HL-60 (cell line): ENCODE results near the gene CRNKL1.
"Not testable (repeated sequence)": the region's sequence is repeated elsewhere in the genome, so short reads cannot be mapped to it uniquely, and the experiment has no call there.

Experiments
- DNase-seq, 2 experiments: peaks; one replicate each; pipeline ENCODE4 v3.0.0-alpha.2; 2010 to 2020; ENCODE audit warnings: low read depth in 1 of 2, low spot score in 1 of 2
- H3K27ac ChIP-seq: fragments of 250-450 bp; sonication (Bioruptor Pico); replicated peaks from 2 replicates; pipeline ENCODE4 v1.5.1; 2020; ENCODE audit warnings: mild to moderate bottlenecking, moderate library complexity
- H3K27me3 ChIP-seq: fragments of 250-450 bp; sonication (Bioruptor Pico); 2 replicates; pipeline ENCODE4 v1.5.1; 2021; ENCODE audit warnings: mild to moderate bottlenecking, moderate library complexity; ENCODE audit not compliant: insufficient read depth, poor library complexity, severe bottlenecking
- H3K4me3 ChIP-seq: replicated peaks from 2 replicates; pipeline ENCODE4 v1.5.1; 2011; ENCODE audit warnings: mild to moderate bottlenecking, control low read depth, low read length; ENCODE audit not compliant: insufficient read depth
- CTCF ChIP-seq: IDR thresholded peaks from one replicate; pipeline ENCODE4 v1.5.1; 2011; ENCODE audit warnings: low read length, control low read depth, inconsistent platforms; ENCODE audit not compliant: insufficient read depth
- GABPA ChIP-seq: IDR thresholded peaks from 2 replicates; pipeline ENCODE4 v1.6.1; 2012; ENCODE audit warnings: low read depth
- POLR2AphosphoS5 ChIP-seq: IDR thresholded peaks from 2 replicates; pipeline ENCODE4 v1.6.1; 2012; ENCODE audit warnings: low read depth
- REST ChIP-seq: IDR thresholded peaks from 2 replicates; pipeline ENCODE4 v1.6.1; 2012; ENCODE audit warnings: low read depth; ENCODE audit not compliant: insufficient replicate concordance
- SPI1 ChIP-seq: IDR thresholded peaks from 2 replicates; pipeline ENCODE4 v1.6.1; 2012; ENCODE audit warnings: low read depth, mild to moderate bottlenecking, borderline replicate concordance

The CRNKL1 gene

GRCh38 chr20:20009784-20010253, 42.4 kb downstream of the CRNKL1 start:
- no peak for DNase-seq
- no peak overlapping the region for H3K27ac ChIP-seq
- H3K27me3 ChIP-seq, result no peaks in the 10 kb centered on the region
- TF ChIP-seq REST (no peak), CTCF (no peak), POLR2AphosphoS5 (no peak), SPI1 (no peak), GABPA (no peak)
- H3K4me3 ChIP-seq, result no peak overlapping the region

GRCh38 chr20:20005342-20005741, 46.9 kb downstream of the CRNKL1 start:
- no peak for TF ChIP-seq SPI1
- TF ChIP-seq REST, result no peak
- TF ChIP-seq GABPA, result no peak
- TF ChIP-seq CTCF, result no peak
- TF ChIP-seq POLR2AphosphoS5, result no peak
- Histone ChIP-seq H3K4me3 (no peak overlapping the region), H3K27ac (no peak overlapping the region), H3K27me3 (no peaks in the 10 kb centered on the region)
- no peak for DNase-seq

- H3K27ac ChIP-seq, result peak overlapping the region; percentile 40; the same call in 1 of the 2 replicates
- H3K27me3 ChIP-seq, DNase-seq, H3K4me3 ChIP-seq: not testable (repeated sequence)
Measured at GRCh38 chr20:20003955-20004322, 48.3 kb downstream of the CRNKL1 start.

GRCh38 chr20:20003031-20003954, 49.0 kb downstream of the CRNKL1 start:
- peak; percentile 51; the same call in 1 of the 2 replicates for TF ChIP-seq POLR2AphosphoS5
- no peak for TF ChIP-seq GABPA
- DNase-seq, result peak; percentile 74 to 77
- H3K4me3 ChIP-seq, result no peak overlapping the region; the same call in 1 of the 2 replicates

More at GRCh38 chr20:20003031-20003954, 49.0 kb downstream of the CRNKL1 start:
- H3K27ac ChIP-seq, result peak overlapping the region; percentile 40
- H3K27me3 ChIP-seq, result no peaks in the 10 kb centered on the region
